Astrocyte of the spinal cord (primary cell): Measurements from ENCODE around the gene FBXO24.

ENCODE experiments used
- DNase-seq: peaks from one replicate; pipeline ENCODE4 v3.0.0; 2011; ENCODE audit warnings: low read depth, low spot score
- H3K4me3 ChIP-seq: 2 replicates; pipeline ENCODE4 v1.5.1; 2011; ENCODE audit warnings: low read depth, mild to moderate bottlenecking, low read length, moderate library complexity
- in situ Hi-C: cut with HindIII; loops from 2 replicates; pipeline ENCODE4 v1.10.0; 2017; ENCODE audit warnings: low sequenced_read_pairs
- TF ChIP-seq, protein P1 (sequence below): IDR thresholded peaks from 2 replicates; pipeline ENCODE4 v1.5.1; 2012; ENCODE audit warnings: low read depth, mild to moderate bottlenecking, low read length, inconsistent platforms

FBXO24 gene

DNA sequence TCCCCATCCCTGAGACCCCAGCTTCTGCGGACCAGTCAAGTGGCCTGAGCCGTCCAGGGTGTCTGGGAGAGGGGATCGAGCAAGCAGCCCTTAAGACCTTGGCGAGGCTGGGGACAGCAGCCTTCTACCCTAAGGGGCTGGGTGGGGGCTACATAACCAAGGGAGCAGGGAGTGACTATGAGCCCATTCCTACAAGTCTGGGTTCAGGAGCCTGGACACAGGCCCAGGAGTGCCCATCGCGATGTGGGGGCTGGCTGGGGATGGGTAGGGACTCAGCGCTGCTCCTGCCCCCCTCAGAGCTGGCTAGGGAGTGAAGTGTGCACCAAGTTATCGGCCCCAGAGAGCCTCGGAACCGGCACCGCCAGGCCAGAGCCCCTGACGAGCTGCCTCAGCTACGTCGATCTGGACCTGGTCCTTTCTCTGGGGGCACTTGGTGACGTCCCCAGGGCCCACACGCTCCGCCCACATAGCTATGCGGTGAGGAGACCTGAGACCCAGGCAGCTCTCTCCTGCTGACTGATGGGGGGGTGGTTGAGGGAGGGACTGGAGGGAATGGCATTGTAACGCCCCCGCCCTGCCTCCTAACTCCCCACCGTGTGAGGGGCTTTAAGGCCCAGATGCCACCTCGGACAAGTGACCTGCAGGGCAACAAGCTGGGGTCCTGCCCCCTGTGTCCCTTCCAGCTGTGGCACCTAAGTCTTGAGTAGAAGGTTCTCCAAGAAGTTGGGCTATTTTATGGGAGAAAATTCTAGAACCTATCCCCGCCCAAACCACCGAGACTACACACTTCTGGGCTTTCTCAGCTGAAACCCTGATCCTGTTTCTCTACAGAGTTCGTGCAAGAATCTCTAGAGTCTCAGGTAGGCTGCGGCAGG lies 14.9 kb upstream of the FBXO24 start:
- DNase-seq: no peak
- in situ Hi-C loops: no loop called here
- TF ChIP-seq, protein P1, sequence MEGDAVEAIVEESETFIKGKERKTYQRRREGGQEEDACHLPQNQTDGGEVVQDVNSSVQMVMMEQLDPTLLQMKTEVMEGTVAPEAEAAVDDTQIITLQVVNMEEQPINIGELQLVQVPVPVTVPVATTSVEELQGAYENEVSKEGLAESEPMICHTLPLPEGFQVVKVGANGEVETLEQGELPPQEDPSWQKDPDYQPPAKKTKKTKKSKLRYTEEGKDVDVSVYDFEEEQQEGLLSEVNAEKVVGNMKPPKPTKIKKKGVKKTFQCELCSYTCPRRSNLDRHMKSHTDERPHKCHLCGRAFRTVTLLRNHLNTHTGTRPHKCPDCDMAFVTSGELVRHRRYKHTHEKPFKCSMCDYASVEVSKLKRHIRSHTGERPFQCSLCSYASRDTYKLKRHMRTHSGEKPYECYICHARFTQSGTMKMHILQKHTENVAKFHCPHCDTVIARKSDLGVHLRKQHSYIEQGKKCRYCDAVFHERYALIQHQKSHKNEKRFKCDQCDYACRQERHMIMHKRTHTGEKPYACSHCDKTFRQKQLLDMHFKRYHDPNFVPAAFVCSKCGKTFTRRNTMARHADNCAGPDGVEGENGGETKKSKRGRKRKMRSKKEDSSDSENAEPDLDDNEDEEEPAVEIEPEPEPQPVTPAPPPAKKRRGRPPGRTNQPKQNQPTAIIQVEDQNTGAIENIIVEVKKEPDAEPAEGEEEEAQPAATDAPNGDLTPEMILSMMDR: no peak
- H3K4me3 ChIP-seq: no peak overlapping the region

DNA sequence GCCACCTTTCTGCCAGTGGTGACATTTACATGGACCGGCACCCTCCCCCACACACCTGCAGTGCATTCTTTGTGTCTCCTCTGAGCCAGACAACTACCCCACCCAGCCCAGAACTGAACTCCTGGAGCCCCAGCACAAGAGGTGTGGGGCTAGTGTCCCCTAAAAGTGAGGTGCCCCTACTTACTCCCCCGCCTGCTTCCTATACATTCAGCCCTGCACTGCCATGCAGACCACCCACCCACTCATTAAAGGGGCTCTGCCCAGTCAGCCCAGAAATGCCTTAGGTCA lies 14.4 kb upstream of the FBXO24 start:
- no peak for DNase-seq
- H3K4me3 ChIP-seq: no peak overlapping the region
- TF ChIP-seq, protein P1: no peak
- in situ Hi-C loops: no loop called here

DNA sequence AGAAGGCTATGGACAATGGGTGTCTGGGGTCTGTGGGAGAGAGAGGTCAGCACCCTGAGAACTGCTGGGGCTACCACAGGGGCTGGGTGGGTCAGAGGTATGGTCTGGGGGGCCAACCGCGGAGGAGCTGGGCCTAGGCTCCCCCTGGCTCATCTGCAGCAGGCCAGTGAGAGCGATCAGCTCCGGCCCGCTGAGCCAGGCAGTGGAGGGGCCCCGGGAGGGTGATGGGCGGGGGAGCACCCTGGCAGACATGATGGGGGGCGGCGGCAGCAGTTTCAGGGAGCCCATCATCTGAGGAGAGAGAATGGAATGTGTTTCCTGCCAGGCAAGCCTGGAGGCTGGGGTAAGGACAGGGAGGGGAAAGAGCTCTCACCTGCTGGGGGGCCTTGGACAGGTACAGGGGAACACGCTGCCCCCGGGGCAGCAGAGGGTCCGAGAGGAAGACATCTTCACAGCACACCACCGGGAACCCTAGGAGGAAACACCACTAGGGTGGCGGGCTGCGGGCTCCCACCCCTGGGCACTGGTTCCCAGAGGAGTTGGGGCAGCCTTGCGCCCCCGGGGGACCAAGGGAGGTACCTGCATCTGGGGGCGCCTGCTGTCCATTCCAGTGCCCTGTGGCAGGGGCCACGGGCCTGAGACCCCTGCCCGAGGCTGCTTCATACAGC lies 13.7 kb upstream of the FBXO24 start:
- in situ Hi-C loops: no loop called here
- no peak overlapping the region for H3K4me3 ChIP-seq

DNA sequence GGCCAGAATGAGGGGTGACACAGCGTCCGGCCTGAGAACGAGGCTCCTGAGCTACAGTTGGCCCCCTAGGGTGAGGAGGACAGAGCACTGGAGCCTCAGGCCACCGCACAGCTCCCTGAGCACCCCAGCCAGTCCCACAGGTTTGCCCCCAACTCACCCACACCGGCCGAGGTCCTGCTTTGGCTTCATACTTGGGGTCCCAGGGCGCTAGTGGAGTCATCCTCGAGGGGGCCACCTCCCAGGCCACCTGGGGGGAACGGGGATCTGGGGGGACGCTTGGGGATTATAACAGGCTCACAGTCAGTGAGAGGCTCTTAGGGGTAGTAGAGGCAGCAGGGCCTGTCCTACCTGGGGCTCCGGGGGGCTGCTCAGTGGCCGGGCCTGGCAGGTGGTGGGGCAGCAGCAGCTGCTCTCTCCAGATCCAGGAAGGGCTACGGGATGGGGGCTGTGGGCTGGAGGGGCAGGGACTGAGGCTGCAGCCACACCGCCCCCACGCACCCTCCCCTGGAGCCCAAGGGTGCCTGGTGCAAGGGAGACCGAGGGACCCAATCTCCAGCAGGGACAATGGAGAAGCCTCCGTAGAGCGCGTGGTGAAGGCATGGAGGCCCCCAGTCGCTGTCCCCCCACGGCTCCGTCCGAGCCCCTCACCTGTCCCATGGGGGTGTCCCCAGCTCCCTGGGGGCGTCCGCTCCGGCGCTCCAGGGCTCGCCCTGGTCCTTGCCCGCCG lies 13.0 kb upstream of the FBXO24 start:
- in situ Hi-C loops: no loop called here
- DNase-seq: no peak
- no peak overlapping the region for H3K4me3 ChIP-seq
- TF ChIP-seq, protein P1: no peak

More for the DNA sequence above, 13.7 kb upstream of the FBXO24 start:
- TF ChIP-seq, protein P1: no peak
- no peak for DNase-seq

DNA sequence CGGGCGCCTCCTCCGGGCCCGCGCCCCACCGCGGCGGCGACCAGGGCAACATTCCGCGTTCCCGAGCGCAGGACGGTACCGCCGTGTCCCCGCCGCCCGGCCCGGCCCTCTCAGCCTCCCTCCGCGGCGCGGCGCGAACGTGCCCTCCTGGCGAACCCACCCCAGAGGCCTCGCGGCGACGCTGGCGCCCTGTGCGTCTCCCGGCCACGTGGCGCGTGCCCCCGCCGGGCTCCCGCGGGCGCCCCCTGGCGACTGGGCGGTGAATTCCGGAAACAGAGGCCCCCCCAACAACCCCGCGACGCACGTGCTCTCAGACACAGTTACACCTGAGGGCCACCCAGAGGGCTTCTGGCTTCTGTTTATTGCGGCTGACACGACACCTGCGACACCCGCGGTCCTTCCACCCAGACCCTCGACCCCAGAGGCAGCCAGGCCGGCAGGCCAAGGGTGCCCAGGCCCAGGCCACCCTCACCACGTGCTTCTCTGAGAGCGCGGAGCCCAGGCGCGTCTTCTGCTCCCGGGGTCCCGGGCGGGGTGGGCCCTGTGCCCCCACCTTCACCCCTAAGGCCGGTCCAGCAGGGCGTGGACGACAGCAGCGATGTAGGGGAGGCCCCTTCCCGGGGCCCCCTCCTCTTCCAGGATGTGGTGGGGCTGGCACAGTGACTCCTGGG lies 12.3 kb upstream of the FBXO24 start, which contains the start of gene SAP25:
Gene SAP25, minus strand, starts transcription at position 210 of the 671 bp plus-strand sequence. Its CDS starts 158 bp downstream, at position 52.
- no peak for DNase-seq
- H3K4me3 ChIP-seq: no peak within 1 kb of the TSS
- in situ Hi-C loops: no loop called here
- TF ChIP-seq, protein P1: peak; percentile 30
